NCI-H2227 (cell line): ENCODE measurements around the gene GNA15.
A peak's percentile ranks its signal among the peaks of the same experiment; 100 is the strongest.
"Not testable (repeated sequence)": the region's sequence is repeated elsewhere in the genome, so short reads cannot be mapped to it uniquely, and the experiment has no call there.

Experiments
- DNase-seq: peaks from one replicate; lab custom pipeline; 2025; ENCODE audit not compliant: unreplicated experiment; lab: John Stamatoyannopoulos, UW

GNA15 gene

GRCh38 chr19:3135961-3136683, at the start of gene GNA15:
TSS of gene GNA15 (plus strand) at chr19:3136033. CDS start at chr19:3136451, 418 bp downstream.
- DNase-seq: no peak

GRCh38 chr19:3087769-3088168, 48.1 kb upstream of the GNA15 start:
- DNase-seq: no peak

- DNase-seq: not testable (repeated sequence)
Observed at GRCh38 chr19:3089299-3089855, 46.5 kb upstream of the GNA15 start.

GRCh38 chr19:3094601-3095440, 41.0 kb upstream of the GNA15 start:
- DNase-seq: no peak

GRCh38 chr19:3095441-3096191, 40.2 kb upstream of the GNA15 start:
- DNase-seq: peak; percentile 9

- no peak for DNase-seq
Observed at GRCh38 chr19:3096267-3096901, 39.4 kb upstream of the GNA15 start.

GRCh38 chr19:3096902-3097326, 38.9 kb upstream of the GNA15 start:
- no peak for DNase-seq

GRCh38 chr19:3097442-3097871, 38.4 kb upstream of the GNA15 start:
- no peak for DNase-seq

GRCh38 chr19:3098141-3098514, 37.7 kb upstream of the GNA15 start:
- DNase-seq: no peak

- no peak for DNase-seq
Observed at GRCh38 chr19:3098515-3099346, 37.1 kb upstream of the GNA15 start.

GRCh38 chr19:3099347-3100145, 36.3 kb upstream of the GNA15 start:
- no peak for DNase-seq

- DNase-seq: no peak
Observed at GRCh38 chr19:3100331-3100730, 35.5 kb upstream of the GNA15 start.

GRCh38 chr19:3100747-3101730, 34.8 kb upstream of the GNA15 start:
- no peak for DNase-seq

GRCh38 chr19:3102239-3103140, 33.3 kb upstream of the GNA15 start:
- DNase-seq: no peak

- no peak for DNase-seq
Observed at GRCh38 chr19:3104708-3104983, 31.2 kb upstream of the GNA15 start.

- DNase-seq: no peak
Observed at GRCh38 chr19:3105641-3106508, 30.0 kb upstream of the GNA15 start.
